ENCODE data around the gene EGFLAM.

DNA sequence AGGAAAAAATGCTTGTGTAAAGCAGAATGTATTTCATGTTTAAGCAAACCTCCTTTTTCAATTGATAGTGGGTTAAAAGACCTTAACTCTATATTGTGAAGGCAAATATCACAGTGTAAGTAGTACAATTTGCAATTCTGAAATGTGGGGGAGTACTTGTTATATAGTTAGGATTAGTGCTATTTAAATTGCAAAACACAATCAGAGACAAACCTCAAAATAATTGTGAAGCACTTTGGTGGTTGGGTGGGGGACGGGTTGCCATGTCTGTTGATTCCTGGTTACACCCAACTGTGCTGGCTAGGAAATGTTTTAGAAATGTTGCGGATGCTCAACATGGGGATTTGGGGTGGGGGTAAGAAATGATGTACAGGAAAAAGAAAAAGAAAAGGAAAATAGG lies 37.4 kb downstream of the EGFLAM start:
- TF ChIP-seq, protein P1, sequence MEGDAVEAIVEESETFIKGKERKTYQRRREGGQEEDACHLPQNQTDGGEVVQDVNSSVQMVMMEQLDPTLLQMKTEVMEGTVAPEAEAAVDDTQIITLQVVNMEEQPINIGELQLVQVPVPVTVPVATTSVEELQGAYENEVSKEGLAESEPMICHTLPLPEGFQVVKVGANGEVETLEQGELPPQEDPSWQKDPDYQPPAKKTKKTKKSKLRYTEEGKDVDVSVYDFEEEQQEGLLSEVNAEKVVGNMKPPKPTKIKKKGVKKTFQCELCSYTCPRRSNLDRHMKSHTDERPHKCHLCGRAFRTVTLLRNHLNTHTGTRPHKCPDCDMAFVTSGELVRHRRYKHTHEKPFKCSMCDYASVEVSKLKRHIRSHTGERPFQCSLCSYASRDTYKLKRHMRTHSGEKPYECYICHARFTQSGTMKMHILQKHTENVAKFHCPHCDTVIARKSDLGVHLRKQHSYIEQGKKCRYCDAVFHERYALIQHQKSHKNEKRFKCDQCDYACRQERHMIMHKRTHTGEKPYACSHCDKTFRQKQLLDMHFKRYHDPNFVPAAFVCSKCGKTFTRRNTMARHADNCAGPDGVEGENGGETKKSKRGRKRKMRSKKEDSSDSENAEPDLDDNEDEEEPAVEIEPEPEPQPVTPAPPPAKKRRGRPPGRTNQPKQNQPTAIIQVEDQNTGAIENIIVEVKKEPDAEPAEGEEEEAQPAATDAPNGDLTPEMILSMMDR (conservative IDR thresholded peaks at IDR 0.05 in 1 of 2, IDR thresholded peaks at IDR 0.05 in 1 of 2; ENCODE audit: low read depth in 1 of 2, low read length in 2 of 2), result no peak
- no peak for TF ChIP-seq EZH2 (IDR thresholded peaks at IDR 0.05; ENCODE audit: low read length, missing control alignments)

All from fibroblast of lung (primary cell).